GM12878 (cell line): ENCODE measurements around the gene MAFF. TPM values are rescaled to one million over a fixed set of nuclear protein-coding genes. Genes with fewer than 3 reads are reported as not detected.

Experiments used
- ATAC-seq: fragments of 200-7000 bp; cut with Tn5 transposase; 3 replicates; pipeline ENCODE4 v1.9.1; 2020; ENCODE audit warnings: mild to moderate bottlenecking, moderate library complexity
- BruUV-seq: library from RNA; stranded (reverse); fragments of 400-500 nt; replicated peaks from 2 replicates; lab custom pipeline; 2021; lab: Mats Ljungman, UMichigan
- CTCF ChIA-PET: fragments of 300-600 bp; sonication (Branson Sonifier 250); formaldehyde crosslinking; extraction: SDS; loops from one replicate; lab custom pipeline; 2021; ENCODE audit warnings: inconsistent platforms; lab: Yijun Ruan, JAX
- POLR2A ChIA-PET: fragments of 350-600 bp; formaldehyde crosslinking; extraction: SDS; loops from one replicate; lab custom pipeline; 2021; ENCODE audit warnings: inconsistent platforms; lab: Charles Lee
- RAD21 ChIA-PET: fragments of 300-600 bp; sonication (Branson Sonifier 250); formaldehyde crosslinking; loops from one replicate; lab custom pipeline; 2023; ENCODE audit warnings: antibody characterized with exemption; ENCODE audit not compliant: unreplicated experiment; lab: Charles Lee
- SMC1A ChIA-PET: fragments of 300-600 bp; sonication (Branson Sonifier 250); formaldehyde crosslinking; loops from one replicate; lab custom pipeline; 2023; ENCODE audit not compliant: unreplicated experiment, uncharacterized antibody; lab: Charles Lee
- DNase-seq: peaks from one replicate; pipeline ENCODE4 v3.0.0-alpha.2; 2011; ENCODE audit warnings: low read depth, low spot score
- FAIRE-seq: peaks from 3 replicates; lab custom pipeline; 2011; peaks lifted over from hg19 to GRCh38; lab: Jason Lieb, UNC
- H2AFZ ChIP-seq: 2 replicates; pipeline ENCODE4 v1.6.0; 2011; ENCODE audit warnings: low read depth, low read length, control low read depth; ENCODE audit not compliant: control insufficient read depth
- H3K27ac ChIP-seq: 2 replicates; pipeline ENCODE4 v1.5.1; 2011; ENCODE audit warnings: control low read depth; ENCODE audit not compliant: control insufficient read depth, insufficient read depth
- H3K27me3 ChIP-seq, 2 experiments: replicated peaks in 1 of 2; 2 replicates each; pipeline versions ENCODE4 v1.6.0 to v1.6.1; 2011; ENCODE audit warnings: low read length in 1 of 2; ENCODE audit not compliant: control insufficient read depth in 2 of 2, insufficient read depth in 2 of 2
- H3K36me3 ChIP-seq, 2 experiments: 2 replicates each; pipeline ENCODE4 v1.5.1; 2011; ENCODE audit warnings: low read length in 1 of 2; ENCODE audit not compliant: control insufficient read depth in 2 of 2, insufficient read depth in 2 of 2
- H3K4me1 ChIP-seq: 2 replicates; pipeline ENCODE4 v1.6.1; 2011; ENCODE audit warnings: mild to moderate bottlenecking, low read length, moderate library complexity, mixed read lengths; ENCODE audit not compliant: control insufficient read depth, insufficient read depth
- H3K4me2 ChIP-seq: 2 replicates; pipeline ENCODE4 v1.6.0; 2011; ENCODE audit warnings: control low read depth; ENCODE audit not compliant: control insufficient read depth, insufficient read depth
- H3K4me3 ChIP-seq: fragments of 200-600 bp; sonication (generic); 2 replicates; pipeline ENCODE4 v1.5.1; 2016
- H3K79me2 ChIP-seq: 2 replicates; pipeline ENCODE4 v1.6.0; 2011; ENCODE audit warnings: low read length; ENCODE audit not compliant: control insufficient read depth, insufficient read depth
- H3K9ac ChIP-seq: 2 replicates; pipeline ENCODE4 v1.8.0; 2011; ENCODE audit warnings: low read length, control low read depth, mixed read lengths; ENCODE audit not compliant: control insufficient read depth, insufficient read depth
- H3K9me3 ChIP-seq: replicated peaks from 3 replicates; pipeline ENCODE4 v1.5.1; 2011; ENCODE audit warnings: mild to moderate bottlenecking, low read length; ENCODE audit not compliant: control insufficient read depth, insufficient read depth
- H4K20me1 ChIP-seq: 2 replicates; pipeline ENCODE4 v1.6.0; 2011; ENCODE audit not compliant: control insufficient read depth, insufficient read depth
- CHD1 ChIP-seq: IDR thresholded peaks from 2 replicates; pipeline ENCODE4 v1.6.1; 2012; ENCODE audit warnings: low read depth, low read length, improper control_type of control experiment
- E2F8 ChIP-seq: fragments of 450-650 bp; IDR thresholded peaks from 2 replicates; pipeline ENCODE4 v1.6.1; 2018; ENCODE audit warnings: mild to moderate bottlenecking, low read depth, moderate library complexity; ENCODE audit not compliant: partially characterized antibody
- JUND ChIP-seq: IDR thresholded peaks from 2 replicates; pipeline ENCODE4 v1.6.1; 2012; ENCODE audit warnings: low read depth, mild to moderate bottlenecking, low read length, improper control_type of control experiment, moderate library complexity
- KLF5 ChIP-seq: fragments of 450-650 bp; IDR thresholded peaks from 2 replicates; pipeline ENCODE4 v1.6.1; 2014; ENCODE audit warnings: mild to moderate bottlenecking; ENCODE audit not compliant: partially characterized antibody
- NFYB ChIP-seq: IDR thresholded peaks from 2 replicates; pipeline ENCODE4 v1.6.1; 2011; ENCODE audit warnings: low read depth, mild to moderate bottlenecking, low read length, improper control_type of control experiment, moderate library complexity; ENCODE audit not compliant: insufficient read depth
- NR2F1 ChIP-seq: fragments of 450-650 bp; conservative IDR thresholded peaks from 2 replicates; pipeline ENCODE4 v1.6.1; 2017; ENCODE audit warnings: mild to moderate bottlenecking
- POLR2AphosphoS5 ChIP-seq: IDR thresholded peaks from 2 replicates; pipeline ENCODE4 v1.6.1; 2011; ENCODE audit warnings: mild to moderate bottlenecking, low read length, inconsistent platforms
- RAD21 ChIP-seq: IDR thresholded peaks from 2 replicates; pipeline ENCODE4 v1.6.1; 2011; ENCODE audit warnings: mild to moderate bottlenecking, low read depth, low read length, moderate library complexity; ENCODE audit not compliant: insufficient read depth
- RAD51 ChIP-seq: fragments of 450-650 bp; IDR thresholded peaks from 2 replicates; pipeline ENCODE4 v1.6.1; 2016; ENCODE audit warnings: moderate library complexity, mild to moderate bottlenecking, inconsistent platforms
- RUNX3 ChIP-seq: IDR thresholded peaks from 2 replicates; pipeline ENCODE4 v1.6.1; 2012; ENCODE audit warnings: low read length, inconsistent platforms
- SMAD1 ChIP-seq: fragments of 450-650 bp; IDR thresholded peaks from 2 replicates; pipeline ENCODE4 v1.6.1; 2018; ENCODE audit warnings: mild to moderate bottlenecking, low read depth; ENCODE audit not compliant: partially characterized antibody
- SUZ12 ChIP-seq: fragments of 200-600 bp; sonication (generic); IDR thresholded peaks from one replicate; pipeline ENCODE4 v1.6.1; 2018; ENCODE audit warnings: antibody characterized with exemption, mild to moderate bottlenecking; ENCODE audit not compliant: unreplicated experiment
- ZBTB11 ChIP-seq: fragments of 450-650 bp; formaldehyde crosslinking; IDR thresholded peaks from 2 replicates; pipeline ENCODE4 v1.5.0; 2022; ENCODE audit warnings: mild to moderate bottlenecking, missing genetic modification characterization
- WGBS: methylation state at CpG from one replicate; pipeline ENCODE4 v1.1.6; 2016; ENCODE audit warnings: low lambda C conversion rate; ENCODE audit not compliant: insufficient replicate concordance, insufficient coverage; ENCODE audit errors: missing lambda C conversion rate; 5-methylcytosine and 5-hydroxymethylcytosine counted together
- in situ Hi-C: fragments of 300-500 bp; cut with MboI; formaldehyde crosslinking; loops from 9 replicates; pipeline ENCODE4 v1.14.3; 2018; ENCODE audit warnings: mixed read lengths
- intact Hi-C: fragments of 100-400 bp; cut with micrococcal nuclease; formaldehyde crosslinking; loops from one replicate; pipeline ENCODE4 v1.14.2; 2022; ENCODE audit not compliant: unreplicated experiment
- polyA plus RNA-seq, 11 experiments: library from polyadenylated mRNA; depleted of rRNA in 4 of 11; unstranded in 6 of 11; stranded (reverse) in 5 of 11; fragments of >200 nt; fragmentation: Nextera tagmentation in 4 of 11; fragmentation: Illumina TruSeq in 1 of 11; extraction: Ambion mirVana in 4 of 11; extraction: Trizol in 1 of 11; gene quantifications; 1 replicate in 1 of 11; 2 replicates in 10 of 11; pipeline versions ENCODE4 v1.2.1 to v1.2.3, GENCODE V29; 2011 to 2016; ENCODE audit warnings: inconsistent platforms in 2 of 11, missing spikeins in 2 of 11, low read depth in 1 of 11
- total RNA-seq, 4 experiments: library from RNA; depleted of rRNA in 3 of 4; stranded (reverse); fragments of >200 nt in 3 of 4; fragmentation: Illumina TruSeq in 1 of 4; extraction: Trizol in 1 of 4; gene quantifications; 2 replicates each; pipeline versions ENCODE4 v1.2.1 to v1.2.3, GENCODE V29; 2013 to 2021
- TF ChIP-seq, protein P1 (sequence below): IDR thresholded peaks from 2 replicates; pipeline ENCODE4 v1.6.1; 2012; ENCODE audit warnings: low read depth, low read length, improper control_type of control experiment

Gene MAFF
- total and polyA plus RNA-seq, 10 of the 15 experiments (the other 5 are each of a cell fraction or from before 2014, with no cell fraction given) = 0.22 to 2.3 (median 0.81) TPM; not detected in 1

DNA sequence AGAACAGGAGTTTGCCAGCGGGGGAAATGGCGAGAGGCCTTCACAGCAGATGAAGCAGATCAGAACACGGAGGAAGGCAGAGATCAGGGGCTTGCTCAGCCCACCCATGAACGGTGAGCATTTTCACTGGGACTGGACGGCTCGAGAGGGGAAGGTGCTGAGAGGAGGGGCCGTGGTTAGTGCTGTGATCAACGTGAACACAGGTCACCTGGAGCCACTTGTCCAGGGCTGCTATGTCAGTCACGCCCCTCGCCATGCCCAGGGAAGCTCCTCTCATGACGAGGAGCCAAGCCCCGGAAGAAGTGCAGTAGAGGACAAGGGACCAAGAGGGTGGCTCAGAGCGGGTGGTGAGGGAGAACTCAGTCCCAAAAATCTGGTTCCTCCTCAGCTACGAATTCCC, 27.2 kb upstream of the MAFF start:
- peaks cover 12% of the 10 kb centered on the region for H3K79me2 ChIP-seq
- H3K9ac ChIP-seq = no peak overlapping the region
- no peak overlapping the region for H3K27ac ChIP-seq
- no TSS peak for BruUV-seq
- DNase-seq = no peak
- ChIA-PET RAD21 (no interaction called here), POLR2A (no interaction called here), CTCF (no interaction called here), SMC1A (no interaction called here)
- no peak for ATAC-seq
- FAIRE-seq = no peak
- H2AFZ ChIP-seq = no peak overlapping the region
- 80% methylated on average over 13 of the region's 14 CpGs for WGBS
- H3K4me2 ChIP-seq = no peak overlapping the region
- H3K36me3 ChIP-seq = no peaks in the 10 kb centered on the region
- H3K9me3 ChIP-seq = no peaks in the 10 kb centered on the region
- intact Hi-C loops (loop anchor here (5.0 kb wide), 1 partner anchor 38 kb away; no protein-coding TSS in a partner anchor), in situ Hi-C loops (no loop called here)
- H3K27me3 ChIP-seq = no peaks in the 10 kb centered on the region
- no peak overlapping the region for H3K4me3 ChIP-seq
- H3K4me1 ChIP-seq = peaks cover 39% of the 10 kb centered on the region
- H4K20me1 ChIP-seq = no peaks in the 10 kb centered on the region
- TF ChIP-seq E2F8 = no peak
- no peak for TF ChIP-seq NR2F1
- TF ChIP-seq RUNX3 = no peak
- no peak for TF ChIP-seq POLR2AphosphoS5
- no peak for TF ChIP-seq CHD1
- no peak for TF ChIP-seq RAD51
- TF ChIP-seq SMAD1 = no peak
- TF ChIP-seq RAD21 = no peak
- TF ChIP-seq, protein P1, sequence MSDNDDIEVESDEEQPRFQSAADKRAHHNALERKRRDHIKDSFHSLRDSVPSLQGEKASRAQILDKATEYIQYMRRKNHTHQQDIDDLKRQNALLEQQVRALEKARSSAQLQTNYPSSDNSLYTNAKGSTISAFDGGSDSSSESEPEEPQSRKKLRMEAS = no peak
- TF ChIP-seq ZBTB11 (CRISPR knock-in tag) = no peak
- no peak for TF ChIP-seq JUND
- no peak for TF ChIP-seq NFYB
- no peak for TF ChIP-seq KLF5
- no peak for TF ChIP-seq SUZ12
